Measurements from ENCODE around the gene HLA-DPB1.

The HLA-DPB1 gene

GRCh38 chr6:33073431-33073871 is 2.3 kb upstream of the HLA-DPB1 start, which contains the start of gene HLA-DPA1:
HLA-DPA1 (minus strand) TSS chr6:33073649.
- H3K4me3 ChIP-seq (ENCODE audit: low read length), result peak within 1 kb of the TSS; percentile 73
- no peaks in the 10 kb centered on the region for H3K27me3 ChIP-seq (replicated peaks; ENCODE audit: control insufficient read depth, insufficient read depth, low read length)
- DNase-seq (ENCODE audit: low read depth), result peak; percentile 25
- peak within 1 kb of the TSS; percentile 51 for H3K9ac ChIP-seq (ENCODE audit: low read length)
- H3K9me3 ChIP-seq (ENCODE audit: control insufficient read depth, low read length), result no peaks in the 10 kb centered on the region
- no peaks in the 10 kb centered on the region for H3K4me1 ChIP-seq (ENCODE audit: control insufficient read depth, insufficient read depth, low read length)
- H3K36me3 ChIP-seq (ENCODE audit: control insufficient read depth, insufficient read depth, low read length, severe bottlenecking), result peaks cover 2% of the 10 kb centered on the region

DNA sequence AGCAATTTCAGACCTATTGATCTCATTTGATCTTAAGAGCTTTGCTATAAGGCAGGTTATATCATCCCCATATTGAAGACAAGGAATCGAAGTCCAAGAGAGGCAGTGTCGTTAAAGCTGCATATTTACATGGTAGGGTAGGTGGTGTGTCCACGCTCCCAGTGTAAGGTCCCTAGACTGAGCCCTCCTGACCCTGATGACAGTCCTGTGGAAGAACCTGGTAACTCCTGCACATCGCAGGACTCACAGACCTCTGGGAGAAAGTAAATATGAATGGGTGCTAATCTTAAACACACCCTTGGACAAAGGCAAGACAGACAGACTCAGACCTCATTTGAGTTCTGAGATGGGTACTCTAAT is 602 bp upstream of the HLA-DPB1 start:
- Histone ChIP-seq H3K9ac (ENCODE audit: low read length) (no peak overlapping the region), H3K4me3 (ENCODE audit: low read length) (no peak overlapping the region), H3K9me3 (ENCODE audit: control insufficient read depth, low read length) (no peaks in the 10 kb centered on the region), H3K27me3 (replicated peaks; ENCODE audit: control insufficient read depth, insufficient read depth, low read length) (no peaks in the 10 kb centered on the region), H3K4me1 (ENCODE audit: control insufficient read depth, insufficient read depth, low read length) (peaks cover 5% of the 10 kb centered on the region), H3K36me3 (ENCODE audit: control insufficient read depth, insufficient read depth, low read length, severe bottlenecking) (no peaks in the 10 kb centered on the region)
- no peak for DNase-seq (ENCODE audit: low read depth)

DNA sequence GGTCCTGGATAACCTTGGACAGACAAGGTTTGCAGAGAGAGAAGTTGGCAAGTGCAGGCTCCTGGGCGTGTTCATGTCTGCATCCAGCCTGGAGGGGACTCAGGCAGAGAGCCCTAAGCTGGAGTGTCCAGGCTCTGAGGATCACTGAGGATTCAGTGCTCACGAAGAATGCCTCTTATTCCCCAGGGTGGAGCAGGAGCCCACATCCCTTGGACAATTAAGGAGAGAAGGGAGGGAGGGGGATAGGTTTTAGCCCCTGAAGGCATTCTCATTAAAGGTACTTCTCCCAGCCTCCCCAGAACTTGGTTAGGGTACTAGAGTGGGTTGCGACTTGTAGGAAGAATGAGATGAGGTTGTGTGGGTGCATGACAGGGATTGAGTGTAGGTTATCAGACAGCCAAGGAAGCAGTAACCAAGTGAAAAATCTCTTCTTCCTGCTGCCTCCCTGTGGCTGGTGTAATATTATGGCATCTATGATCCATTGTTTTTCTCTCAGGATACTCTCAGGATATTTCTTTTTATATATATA is 680 bp downstream of the HLA-DPB1 start:
- Histone ChIP-seq H3K9ac (ENCODE audit: low read length) (no peak overlapping the region), H3K9me3 (ENCODE audit: control insufficient read depth, low read length) (no peaks in the 10 kb centered on the region), H3K27me3 (replicated peaks; ENCODE audit: control insufficient read depth, insufficient read depth, low read length) (no peaks in the 10 kb centered on the region), H3K4me1 (ENCODE audit: control insufficient read depth, insufficient read depth, low read length) (peaks cover 6% of the 10 kb centered on the region), H3K4me3 (ENCODE audit: low read length) (no peak overlapping the region), H3K36me3 (ENCODE audit: control insufficient read depth, insufficient read depth, low read length, severe bottlenecking) (no peaks in the 10 kb centered on the region)
- no peak for DNase-seq (ENCODE audit: low read depth)

GRCh38 chr6:33077908-33078307 is 2.1 kb downstream of the HLA-DPB1 start:
- Histone ChIP-seq H3K4me1 (ENCODE audit: control insufficient read depth, insufficient read depth, low read length) (peaks cover 13% of the 10 kb centered on the region), H3K9ac (ENCODE audit: low read length) (no peak overlapping the region)

DNA sequence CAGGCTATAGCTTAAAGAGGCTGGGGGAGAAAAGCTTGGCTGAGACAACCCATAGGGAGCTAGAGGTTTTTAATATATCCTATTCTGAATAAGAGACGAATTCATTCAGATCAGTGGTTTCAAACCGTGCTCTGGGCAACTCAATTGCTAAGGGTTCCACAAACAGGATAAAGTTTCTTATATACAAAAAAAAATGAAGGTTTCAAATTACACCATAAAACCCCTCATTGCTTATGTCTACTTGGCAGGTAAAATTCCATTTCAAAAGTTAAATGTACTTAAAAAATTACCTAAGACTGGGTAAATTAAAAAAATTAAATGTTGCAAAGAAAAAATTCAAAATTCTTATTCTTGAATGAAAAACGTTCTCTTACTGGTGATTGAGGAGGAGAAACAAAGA is 2.7 kb downstream of the HLA-DPB1 start:
- H3K9me3 ChIP-seq (ENCODE audit: control insufficient read depth, low read length), result no peaks in the 10 kb centered on the region

More at GRCh38 chr6:33077908-33078307, 2.1 kb downstream of the HLA-DPB1 start:
- Histone ChIP-seq H3K27me3 (replicated peaks; ENCODE audit: control insufficient read depth, insufficient read depth, low read length) (no peaks in the 10 kb centered on the region), H3K4me3 (ENCODE audit: low read length) (no peak overlapping the region), H3K36me3 (ENCODE audit: control insufficient read depth, insufficient read depth, low read length, severe bottlenecking) (no peaks in the 10 kb centered on the region), H3K9me3 (ENCODE audit: control insufficient read depth, low read length) (no peaks in the 10 kb centered on the region)
- DNase-seq (ENCODE audit: low read depth), result no peak

GRCh38 chr6:33078919-33079521 is 3.2 kb downstream of the HLA-DPB1 start:
- Histone ChIP-seq H3K4me3 (ENCODE audit: low read length) (no peak overlapping the region), H3K4me1 (ENCODE audit: control insufficient read depth, insufficient read depth, low read length) (peaks cover 14% of the 10 kb centered on the region), H3K9me3 (ENCODE audit: control insufficient read depth, low read length) (no peaks in the 10 kb centered on the region), H3K36me3 (ENCODE audit: control insufficient read depth, insufficient read depth, low read length, severe bottlenecking) (no peaks in the 10 kb centered on the region), H3K9ac (ENCODE audit: low read length) (no peak overlapping the region), H3K27me3 (replicated peaks; ENCODE audit: control insufficient read depth, insufficient read depth, low read length) (no peaks in the 10 kb centered on the region)
- DNase-seq (ENCODE audit: low read depth), result no peak

More for the DNA sequence above, 2.7 kb downstream of the HLA-DPB1 start:
- Histone ChIP-seq H3K4me1 (ENCODE audit: control insufficient read depth, insufficient read depth, low read length) (peaks cover 14% of the 10 kb centered on the region), H3K9ac (ENCODE audit: low read length) (no peak overlapping the region), H3K36me3 (ENCODE audit: control insufficient read depth, insufficient read depth, low read length, severe bottlenecking) (no peaks in the 10 kb centered on the region), H3K27me3 (replicated peaks; ENCODE audit: control insufficient read depth, insufficient read depth, low read length) (no peaks in the 10 kb centered on the region), H3K4me3 (ENCODE audit: low read length) (no peak overlapping the region)
- DNase-seq (ENCODE audit: low read depth), result no peak

DNA sequence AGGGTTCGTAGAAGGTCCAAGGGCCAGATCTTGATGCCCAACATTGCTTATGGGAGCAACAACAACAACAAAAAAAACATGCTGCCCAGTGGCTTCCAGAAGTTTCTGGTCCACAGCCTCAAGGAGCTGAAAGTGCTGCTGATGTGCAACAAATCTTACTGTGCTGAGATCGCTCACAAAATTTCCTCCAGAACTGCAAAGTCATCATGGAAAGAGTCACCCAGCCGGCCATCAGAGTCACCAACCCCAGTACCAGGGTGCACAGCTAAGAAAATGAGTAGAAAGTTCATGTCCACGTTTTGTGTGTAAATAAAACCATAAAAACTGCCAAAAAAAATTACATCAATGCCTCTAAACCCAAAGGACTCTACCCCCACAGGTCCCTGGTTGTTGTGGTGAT is 3.8 kb downstream of the HLA-DPB1 start:
- Histone ChIP-seq H3K36me3 (ENCODE audit: control insufficient read depth, insufficient read depth, low read length, severe bottlenecking) (no peaks in the 10 kb centered on the region), H3K27me3 (replicated peaks; ENCODE audit: control insufficient read depth, insufficient read depth, low read length) (no peaks in the 10 kb centered on the region), H3K4me3 (ENCODE audit: low read length) (peak overlapping the region; percentile 83), H3K4me1 (ENCODE audit: control insufficient read depth, insufficient read depth, low read length) (peaks cover 14% of the 10 kb centered on the region), H3K9me3 (ENCODE audit: control insufficient read depth, low read length) (no peaks in the 10 kb centered on the region), H3K9ac (ENCODE audit: low read length) (peak overlapping the region; percentile 79)
- DNase-seq (ENCODE audit: low read depth), result no peak

DNA sequence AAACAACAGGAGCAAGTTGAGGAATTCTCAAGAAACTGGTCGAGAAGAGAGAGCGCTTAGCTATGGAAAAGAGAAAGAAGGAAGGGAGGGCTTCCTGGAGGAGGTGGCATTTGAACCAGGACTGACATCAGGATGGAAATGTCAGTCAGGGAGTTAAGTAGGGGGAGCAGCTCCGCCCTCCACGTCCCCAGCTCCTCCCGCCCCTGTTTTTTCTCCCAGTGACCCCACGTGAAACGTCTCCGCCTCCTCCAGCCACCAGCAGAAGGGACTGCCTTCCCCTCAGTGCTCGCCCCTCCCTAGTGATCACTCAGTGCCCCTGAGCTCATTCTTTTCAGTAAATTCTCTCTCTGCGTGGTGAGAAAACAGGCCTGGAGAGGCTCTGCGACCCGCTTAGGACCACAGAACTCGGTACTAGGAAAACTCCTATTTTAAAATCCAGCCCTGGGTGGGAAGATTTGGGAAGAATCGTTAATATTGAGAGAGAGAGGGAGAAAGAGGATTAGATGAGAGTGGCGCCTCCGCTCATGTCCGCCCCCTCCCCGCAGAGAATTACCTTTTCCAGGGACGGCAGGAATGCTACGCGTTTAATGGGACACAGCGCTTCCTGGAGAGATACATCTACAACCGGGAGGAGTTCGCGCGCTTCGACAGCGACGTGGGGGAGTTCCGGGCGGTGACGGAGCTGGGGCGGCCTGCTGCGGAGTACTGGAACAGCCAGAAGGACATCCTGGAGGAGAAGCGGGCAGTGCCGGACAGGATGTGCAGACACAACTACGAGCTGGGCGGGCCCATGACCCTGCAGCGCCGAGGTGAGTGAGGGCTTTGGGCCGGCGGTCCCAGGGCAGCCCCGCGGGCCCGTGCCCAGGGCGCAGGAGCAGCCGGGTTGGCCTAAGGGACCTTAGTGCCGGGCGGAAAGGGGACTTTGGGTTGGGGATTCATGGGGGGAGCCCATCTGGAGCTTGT is 4.6 kb downstream of the HLA-DPB1 start:
- Histone ChIP-seq H3K9me3 (ENCODE audit: control insufficient read depth, low read length) (no peaks in the 10 kb centered on the region), H3K36me3 (ENCODE audit: control insufficient read depth, insufficient read depth, low read length, severe bottlenecking) (peaks cover 3% of the 10 kb centered on the region), H3K27me3 (replicated peaks; ENCODE audit: control insufficient read depth, insufficient read depth, low read length) (no peaks in the 10 kb centered on the region), H3K4me3 (ENCODE audit: low read length) (peak overlapping the region; percentile 83), H3K4me1 (ENCODE audit: control insufficient read depth, insufficient read depth, low read length) (peaks cover 14% of the 10 kb centered on the region), H3K9ac (ENCODE audit: low read length) (peak overlapping the region; percentile 79)
- DNase-seq (ENCODE audit: low read depth), result peak; percentile 48

DNA sequence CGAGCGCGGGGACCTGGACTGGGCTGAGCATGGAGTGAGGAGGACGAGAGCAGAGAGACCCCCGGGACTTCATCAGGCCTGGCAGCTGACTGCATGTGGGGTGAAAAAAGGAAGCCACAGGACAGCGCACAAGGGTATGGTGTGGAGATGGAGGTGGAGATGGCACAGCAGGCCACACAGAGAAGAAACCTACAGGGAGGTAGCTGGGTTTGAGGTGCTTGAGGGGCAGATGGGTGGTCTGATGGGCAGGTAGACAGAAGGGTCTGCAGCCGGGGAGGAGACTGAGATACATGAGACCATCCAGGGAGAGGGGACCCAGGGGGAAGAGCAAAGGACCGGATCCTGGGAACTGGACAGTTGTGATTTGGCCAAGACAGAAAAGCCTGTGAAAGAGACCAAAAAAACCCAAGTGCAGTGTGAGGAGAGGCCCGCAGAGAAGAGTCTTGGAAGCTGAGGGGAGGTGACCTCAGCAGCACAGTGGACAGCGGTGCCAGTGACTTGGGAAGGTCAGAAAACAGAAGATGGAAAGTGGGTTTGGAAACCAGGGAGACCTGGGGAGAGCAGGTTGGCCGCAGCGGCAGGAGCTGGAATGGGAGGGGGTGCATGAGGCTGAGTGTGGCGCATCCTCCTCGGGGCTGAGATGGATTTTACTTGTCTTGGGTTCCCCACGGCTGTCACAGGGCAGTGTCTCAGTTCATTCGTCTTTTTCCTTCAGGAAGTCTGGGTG is 5.5 kb downstream of the HLA-DPB1 start:
- Histone ChIP-seq H3K9ac (ENCODE audit: low read length) (peak overlapping the region; percentile 79), H3K27me3 (replicated peaks; ENCODE audit: control insufficient read depth, insufficient read depth, low read length) (no peaks in the 10 kb centered on the region), H3K4me3 (ENCODE audit: low read length) (peak overlapping the region; percentile 83), H3K36me3 (ENCODE audit: control insufficient read depth, insufficient read depth, low read length, severe bottlenecking) (peaks cover 7% of the 10 kb centered on the region), H3K9me3 (ENCODE audit: control insufficient read depth, low read length) (no peaks in the 10 kb centered on the region), H3K4me1 (ENCODE audit: control insufficient read depth, insufficient read depth, low read length) (peaks cover 14% of the 10 kb centered on the region)
- DNase-seq (ENCODE audit: low read depth), result no peak

- DNase-seq (ENCODE audit: low read depth), result peak; percentile 68
Observed at GRCh38 chr6:33082702-33083101, 6.9 kb downstream of the HLA-DPB1 start.

GRCh38 chr6:33085627-33086026 is 9.8 kb downstream of the HLA-DPB1 start:
- Histone ChIP-seq H3K4me3 (ENCODE audit: low read length) (no peak overlapping the region), H3K36me3 (ENCODE audit: control insufficient read depth, insufficient read depth, low read length, severe bottlenecking) (peaks cover 7% of the 10 kb centered on the region), H3K9me3 (ENCODE audit: control insufficient read depth, low read length) (no peaks in the 10 kb centered on the region), H3K27me3 (replicated peaks; ENCODE audit: control insufficient read depth, insufficient read depth, low read length) (no peaks in the 10 kb centered on the region), H3K4me1 (ENCODE audit: control insufficient read depth, insufficient read depth, low read length) (peaks cover 8% of the 10 kb centered on the region), H3K9ac (ENCODE audit: low read length) (no peak overlapping the region)
- no peak for DNase-seq (ENCODE audit: low read depth)

More at GRCh38 chr6:33082702-33083101, 6.9 kb downstream of the HLA-DPB1 start:
- Histone ChIP-seq H3K9ac (ENCODE audit: low read length) (no peak overlapping the region), H3K27me3 (replicated peaks; ENCODE audit: control insufficient read depth, insufficient read depth, low read length) (no peaks in the 10 kb centered on the region), H3K9me3 (ENCODE audit: control insufficient read depth, low read length) (no peaks in the 10 kb centered on the region), H3K36me3 (ENCODE audit: control insufficient read depth, insufficient read depth, low read length, severe bottlenecking) (peaks cover 7% of the 10 kb centered on the region), H3K4me3 (ENCODE audit: low read length) (no peak overlapping the region), H3K4me1 (ENCODE audit: control insufficient read depth, insufficient read depth, low read length) (peaks cover 14% of the 10 kb centered on the region)
